ENCODE results near the gene GBX2.

The GBX2 gene

DNA sequence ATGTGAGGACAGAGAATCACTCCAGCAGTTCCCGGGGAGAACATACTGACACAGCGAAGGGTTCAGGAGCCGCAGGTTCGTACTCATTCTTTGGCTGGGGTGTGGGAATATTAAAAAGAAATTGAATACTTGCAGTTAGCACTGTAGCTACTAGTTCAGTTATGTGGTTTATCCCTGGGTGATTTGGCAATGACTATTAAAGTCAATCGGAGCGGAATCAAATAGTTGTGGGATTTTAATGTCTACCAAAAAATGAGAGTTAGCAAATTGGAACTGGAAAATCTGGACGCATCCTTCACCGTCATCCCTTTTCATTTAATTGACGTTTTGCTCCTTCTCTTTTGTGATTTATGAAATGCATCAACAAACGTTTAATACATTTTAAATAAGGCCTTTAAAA is 50.8 kb downstream of the GBX2 start:
- no peak for DNase-seq (ENCODE audit: low read depth)
- TF ChIP-seq, protein P1, sequence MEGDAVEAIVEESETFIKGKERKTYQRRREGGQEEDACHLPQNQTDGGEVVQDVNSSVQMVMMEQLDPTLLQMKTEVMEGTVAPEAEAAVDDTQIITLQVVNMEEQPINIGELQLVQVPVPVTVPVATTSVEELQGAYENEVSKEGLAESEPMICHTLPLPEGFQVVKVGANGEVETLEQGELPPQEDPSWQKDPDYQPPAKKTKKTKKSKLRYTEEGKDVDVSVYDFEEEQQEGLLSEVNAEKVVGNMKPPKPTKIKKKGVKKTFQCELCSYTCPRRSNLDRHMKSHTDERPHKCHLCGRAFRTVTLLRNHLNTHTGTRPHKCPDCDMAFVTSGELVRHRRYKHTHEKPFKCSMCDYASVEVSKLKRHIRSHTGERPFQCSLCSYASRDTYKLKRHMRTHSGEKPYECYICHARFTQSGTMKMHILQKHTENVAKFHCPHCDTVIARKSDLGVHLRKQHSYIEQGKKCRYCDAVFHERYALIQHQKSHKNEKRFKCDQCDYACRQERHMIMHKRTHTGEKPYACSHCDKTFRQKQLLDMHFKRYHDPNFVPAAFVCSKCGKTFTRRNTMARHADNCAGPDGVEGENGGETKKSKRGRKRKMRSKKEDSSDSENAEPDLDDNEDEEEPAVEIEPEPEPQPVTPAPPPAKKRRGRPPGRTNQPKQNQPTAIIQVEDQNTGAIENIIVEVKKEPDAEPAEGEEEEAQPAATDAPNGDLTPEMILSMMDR (IDR thresholded peaks at IDR 0.05; ENCODE audit: control insufficient read depth, insufficient read depth, low read depth, low read length, missing control alignments) = no peak
- H3K4me3 ChIP-seq (ENCODE audit: control insufficient read depth, low read depth, low read length) = no peak overlapping the region
